ENCODE data around the gene GARIN5A. TPM values are rescaled to one million over a fixed set of nuclear protein-coding genes. Genes with fewer than 3 reads are reported as not detected.

GARIN5A gene
- total and polyA plus RNA-seq, 2 experiments from 2014 or later, result 5.0 to 10.4 TPM

- WGBS (ENCODE audit: low lambda C conversion rate, missing lambda C conversion rate), result 94% methylated on average over 18 of the region's 18 CpGs
- Histone ChIP-seq H3K9me3 (ENCODE audit: low read depth) (no peaks in the 10 kb centered on the region), H4K20me1 (ENCODE audit: insufficient read depth, poor library complexity, severe bottlenecking) (no peaks in the 10 kb centered on the region), H3K4me2 (no peak overlapping the region), H3K36me3 (replicated peaks; ENCODE audit: insufficient read depth, low read depth) (no peaks in the 10 kb centered on the region), H3K4me3 (no peak overlapping the region), H2AFZ (no peak overlapping the region), H3K79me2 (no peaks in the 10 kb centered on the region), H3K9me2 (replicated peaks; ENCODE audit: insufficient read depth) (no peaks in the 10 kb centered on the region), H3K4me1 (ENCODE audit: insufficient read depth) (no peaks in the 10 kb centered on the region), H3K27me3 (peaks cover 16% of the 10 kb centered on the region), H3K27ac (no peak overlapping the region)
- TF ChIP-seq EZH2 (IDR thresholded peaks at IDR 0.05; ENCODE audit: borderline replicate concordance) (no peak), EZH2phosphoT487 (IDR thresholded peaks at IDR 0.05; ENCODE audit: low read depth, severe bottlenecking, unreplicated experiment) (no peak), CTCF (IDR thresholded peaks at IDR 0.05; ENCODE audit: poor library complexity) (no peak)
- no peak for DNase-seq (ENCODE audit: low spot score)
Measured at GRCh38 chr19:50490411-50490811, 13.8 kb upstream of the GARIN5A start.

- 31% methylated on average over 24 of the region's 24 CpGs for WGBS (ENCODE audit: low lambda C conversion rate, missing lambda C conversion rate)
Measured at GRCh38 chr19:50489461-50490011, 12.9 kb upstream of the GARIN5A start.

DNA sequence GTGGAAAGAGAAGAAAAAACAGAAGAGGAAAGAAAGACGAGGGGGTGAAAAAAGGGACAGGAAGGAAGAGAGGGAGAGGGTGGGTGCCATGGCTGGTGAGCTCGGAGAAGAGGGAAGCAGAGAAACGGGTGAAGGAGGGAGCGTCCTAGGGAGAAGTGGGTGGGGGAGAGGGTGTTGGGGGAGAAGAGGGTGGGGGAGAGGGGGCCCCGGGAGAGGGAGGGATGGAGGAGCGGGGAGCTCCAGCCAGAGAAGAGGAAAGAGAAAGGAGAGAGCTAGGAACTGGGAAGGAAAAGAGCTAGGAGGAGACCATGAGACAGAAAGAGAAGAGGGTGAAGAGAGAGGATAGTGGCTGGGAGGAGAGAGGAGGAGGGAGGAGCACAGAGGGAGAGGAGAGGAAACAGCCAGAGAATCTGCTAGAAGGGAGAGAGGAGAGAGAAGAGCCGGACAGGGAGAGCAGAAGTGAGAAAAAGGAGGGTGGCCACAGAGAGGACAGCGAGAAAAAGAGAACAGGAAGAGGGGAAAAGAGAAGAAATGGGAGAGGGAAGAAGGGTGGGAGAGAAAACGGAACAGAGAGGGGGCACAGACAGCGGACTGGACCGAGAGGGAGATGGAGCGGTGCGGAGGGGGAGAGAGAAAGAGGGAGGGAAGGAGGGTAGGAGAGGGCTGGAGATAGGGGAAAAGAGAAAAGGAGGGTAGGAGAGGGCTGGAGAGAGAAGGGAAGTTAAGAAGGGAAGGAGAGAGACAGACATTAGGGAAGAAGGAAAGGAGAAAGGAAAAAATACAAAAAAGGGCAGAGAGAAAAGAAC is 11.9 kb upstream of the GARIN5A start:
- H3K27ac ChIP-seq, result no peak overlapping the region
- H4K20me1 ChIP-seq (ENCODE audit: insufficient read depth, poor library complexity, severe bottlenecking), result no peaks in the 10 kb centered on the region
- no peak for TF ChIP-seq CTCF (IDR thresholded peaks at IDR 0.05; ENCODE audit: poor library complexity)
- no peak for TF ChIP-seq EZH2phosphoT487 (IDR thresholded peaks at IDR 0.05; ENCODE audit: low read depth, severe bottlenecking, unreplicated experiment)
- no peak for TF ChIP-seq EZH2 (IDR thresholded peaks at IDR 0.05; ENCODE audit: borderline replicate concordance)
- H3K4me3 ChIP-seq, result no peak overlapping the region
- H3K4me1 ChIP-seq (ENCODE audit: insufficient read depth), result no peaks in the 10 kb centered on the region
- no peaks in the 10 kb centered on the region for H3K36me3 ChIP-seq (replicated peaks; ENCODE audit: insufficient read depth, low read depth)
- DNase-seq (ENCODE audit: low spot score), result no peak
- H2AFZ ChIP-seq, result no peak overlapping the region
- peaks cover 16% of the 10 kb centered on the region for H3K27me3 ChIP-seq
- H3K9me2 ChIP-seq (replicated peaks; ENCODE audit: insufficient read depth), result no peaks in the 10 kb centered on the region
- H3K79me2 ChIP-seq, result no peaks in the 10 kb centered on the region
- H3K9me3 ChIP-seq (ENCODE audit: low read depth), result no peaks in the 10 kb centered on the region
- 47% methylated on average over 8 of the region's 13 CpGs for WGBS (ENCODE audit: low lambda C conversion rate, missing lambda C conversion rate)
- peak overlapping the region; percentile 54 for H3K4me2 ChIP-seq

More at GRCh38 chr19:50489461-50490011, 12.9 kb upstream of the GARIN5A start:
- Histone ChIP-seq H3K4me3 (no peak overlapping the region), H3K79me2 (no peaks in the 10 kb centered on the region), H3K4me2 (no peak overlapping the region), H4K20me1 (ENCODE audit: insufficient read depth, poor library complexity, severe bottlenecking) (no peaks in the 10 kb centered on the region), H3K36me3 (replicated peaks; ENCODE audit: insufficient read depth, low read depth) (no peaks in the 10 kb centered on the region), H3K9me2 (replicated peaks; ENCODE audit: insufficient read depth) (no peaks in the 10 kb centered on the region), H3K9me3 (ENCODE audit: low read depth) (no peaks in the 10 kb centered on the region), H2AFZ (no peak overlapping the region), H3K27me3 (peaks cover 16% of the 10 kb centered on the region), H3K4me1 (ENCODE audit: insufficient read depth) (no peaks in the 10 kb centered on the region), H3K27ac (no peak overlapping the region)
- no peak for DNase-seq (ENCODE audit: low spot score)
- TF ChIP-seq EZH2phosphoT487 (IDR thresholded peaks at IDR 0.05; ENCODE audit: low read depth, severe bottlenecking, unreplicated experiment) (no peak), EZH2 (IDR thresholded peaks at IDR 0.05; ENCODE audit: borderline replicate concordance) (no peak), CTCF (IDR thresholded peaks at IDR 0.05; ENCODE audit: poor library complexity) (no peak)

Measured in hepatocyte (in vitro differentiated cells).